Natural killer cell (primary cell): ENCODE results near the gene SH2D7. TPM values are rescaled to one million over a fixed set of nuclear protein-coding genes. Genes with fewer than 3 reads are reported as not detected.

Source experiments
- ATAC-seq, 3 donors: fragments of 150-1000 bp in 2 of 3; fragments of 200-7000 bp in 1 of 3; cut with Tn5 transposase; 1 replicate in 1 of 3; 2 replicates in 2 of 3; pipeline ENCODE4 v1.10.0; 2021; ENCODE audit warnings: mild to moderate bottlenecking in 2 of 3, moderate library complexity in 2 of 3
- DNase-seq, 2 donors: peaks; one replicate each; pipeline versions ENCODE4 v3.0.0 to v3.0.0-alpha.2; 2013 to 2021; ENCODE audit warnings: mixed read lengths in 1 of 2
- H3K27ac ChIP-seq: one replicate; pipeline ENCODE4 v1.5.1; 2013; ENCODE audit warnings: mild to moderate bottlenecking, low read length
- H3K27me3 ChIP-seq: one replicate; pipeline ENCODE4 v1.6.1; 2013; ENCODE audit warnings: low read length; ENCODE audit not compliant: control insufficient read depth, insufficient read depth
- H3K36me3 ChIP-seq: one replicate; pipeline ENCODE4 v1.6.1; 2013; ENCODE audit warnings: low read length; ENCODE audit not compliant: control insufficient read depth, insufficient read depth
- H3K4me1 ChIP-seq: one replicate; pipeline ENCODE4 v1.6.1; 2013; ENCODE audit warnings: low read length; ENCODE audit not compliant: control insufficient read depth, insufficient read depth
- H3K4me3 ChIP-seq: one replicate; pipeline ENCODE4 v1.5.1; 2013; ENCODE audit warnings: low read length
- H3K9me3 ChIP-seq: one replicate; pipeline ENCODE4 v1.6.1; 2013; ENCODE audit warnings: low read length; ENCODE audit not compliant: control insufficient read depth, insufficient read depth
- H3K27ac Mint-ChIP-seq, 2 donors: one replicate each; pipeline ENCODE4 v1.8.0; 2022; ENCODE audit warnings: mild to moderate bottlenecking in 2 of 2, mixed read lengths in 2 of 2, moderate library complexity in 1 of 2
- H3K27me3 Mint-ChIP-seq, 2 donors: one replicate each; pipeline ENCODE4 v1.8.0; 2022; ENCODE audit warnings: low read depth in 2 of 2, mixed read lengths in 2 of 2
- H3K36me3 Mint-ChIP-seq: one replicate; pipeline ENCODE4 v1.8.0; 2022; ENCODE audit warnings: mixed read lengths
- H3K4me1 Mint-ChIP-seq, 2 donors: one replicate each; pipeline ENCODE4 v1.8.0; 2022; ENCODE audit warnings: mixed read lengths in 2 of 2
- H3K4me3 Mint-ChIP-seq: one replicate; pipeline ENCODE4 v1.8.0; 2022; ENCODE audit warnings: mild to moderate bottlenecking, moderate library complexity, mixed read lengths
- H3K9me3 Mint-ChIP-seq, 2 donors: one replicate each; pipeline ENCODE4 v1.8.0; 2022; ENCODE audit warnings: mixed read lengths in 2 of 2
- WGBS: methylation state at CpG from one replicate; pipeline ENCODE4 v1.1.7; 2013; ENCODE audit warnings: missing lambda C conversion rate; ENCODE audit not compliant: insufficient coverage; 5-methylcytosine and 5-hydroxymethylcytosine counted together
- intact Hi-C: fragments of 100-400 bp; cut with micrococcal nuclease; formaldehyde crosslinking; loops from one replicate; pipeline ENCODE4 v1.14.2; 2022
- total RNA-seq, 4 donors: library from RNA; stranded (reverse); fragments of 120-200 nt in 1 of 4; gene quantifications; one replicate each; pipeline versions ENCODE4 v1.2.3 to v1.2.4, GENCODE V29; 2013 to 2022
- TF ChIP-seq, protein P1 (sequence below): fragments of 200-600 bp; IDR thresholded peaks from one replicate; pipeline ENCODE4 v1.8.0; 2022; ENCODE audit warnings: antibody characterized with exemption

SH2D7 gene
- total RNA-seq, 3 donors from 2014 or later (not counting 1 experiment from before 2014, with no cell fraction given) = not detected

DNA sequence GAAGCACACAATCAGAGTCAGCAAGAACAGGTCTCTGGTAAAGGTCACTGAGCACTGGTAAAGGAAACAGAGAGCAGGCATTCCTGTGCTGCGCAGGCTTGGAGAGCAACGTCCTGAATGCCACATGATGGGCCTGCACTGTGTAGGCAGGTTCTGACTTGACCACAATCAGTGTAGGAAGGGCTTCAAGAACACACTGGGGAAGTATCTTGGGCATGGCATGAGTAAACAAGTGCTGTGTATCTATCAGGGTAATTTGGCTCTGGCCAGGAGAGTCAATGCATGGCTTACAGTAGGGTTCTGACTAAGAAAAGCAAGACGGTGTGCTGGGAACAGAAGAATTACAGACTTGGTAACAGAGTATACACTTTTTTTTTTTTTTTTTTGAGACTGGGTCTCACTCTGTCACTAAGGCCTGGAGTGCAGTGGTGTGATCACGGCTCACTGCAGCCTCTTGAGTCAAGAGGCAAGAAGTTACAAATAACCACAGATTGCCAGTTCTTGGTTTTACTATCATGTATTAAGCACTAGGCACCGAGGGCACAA lies 45.5 kb upstream of the SH2D7 start:
- Mint-ChIP-seq H3K4me1 (peaks cover 87 to 88% of the 10 kb centered on the region in 2 donors), H3K27me3 (no peaks in the 10 kb centered on the region), H3K4me3 (peak overlapping the region; percentile 81), H3K9me3 (no peaks in the 10 kb centered on the region), H3K36me3 (no peaks in the 10 kb centered on the region), H3K27ac (peak overlapping the region; percentile 96 to 98)
- WGBS = 36% methylated on average over 5 of the region's 5 CpGs
- ATAC-seq = peak; percentile 19 to 38 (median 25)
- Histone ChIP-seq H3K27ac (peak overlapping the region; percentile 63), H3K4me3 (no peak overlapping the region), H3K4me1 (peaks cover 77% of the 10 kb centered on the region), H3K9me3 (no peaks in the 10 kb centered on the region), H3K36me3 (peaks cover 4% of the 10 kb centered on the region), H3K27me3 (no peaks in the 10 kb centered on the region)
- TF ChIP-seq, protein P1, sequence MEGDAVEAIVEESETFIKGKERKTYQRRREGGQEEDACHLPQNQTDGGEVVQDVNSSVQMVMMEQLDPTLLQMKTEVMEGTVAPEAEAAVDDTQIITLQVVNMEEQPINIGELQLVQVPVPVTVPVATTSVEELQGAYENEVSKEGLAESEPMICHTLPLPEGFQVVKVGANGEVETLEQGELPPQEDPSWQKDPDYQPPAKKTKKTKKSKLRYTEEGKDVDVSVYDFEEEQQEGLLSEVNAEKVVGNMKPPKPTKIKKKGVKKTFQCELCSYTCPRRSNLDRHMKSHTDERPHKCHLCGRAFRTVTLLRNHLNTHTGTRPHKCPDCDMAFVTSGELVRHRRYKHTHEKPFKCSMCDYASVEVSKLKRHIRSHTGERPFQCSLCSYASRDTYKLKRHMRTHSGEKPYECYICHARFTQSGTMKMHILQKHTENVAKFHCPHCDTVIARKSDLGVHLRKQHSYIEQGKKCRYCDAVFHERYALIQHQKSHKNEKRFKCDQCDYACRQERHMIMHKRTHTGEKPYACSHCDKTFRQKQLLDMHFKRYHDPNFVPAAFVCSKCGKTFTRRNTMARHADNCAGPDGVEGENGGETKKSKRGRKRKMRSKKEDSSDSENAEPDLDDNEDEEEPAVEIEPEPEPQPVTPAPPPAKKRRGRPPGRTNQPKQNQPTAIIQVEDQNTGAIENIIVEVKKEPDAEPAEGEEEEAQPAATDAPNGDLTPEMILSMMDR = no peak
- peak; percentile 35 to 65 for DNase-seq
- intact Hi-C loops = no loop called here

DNA sequence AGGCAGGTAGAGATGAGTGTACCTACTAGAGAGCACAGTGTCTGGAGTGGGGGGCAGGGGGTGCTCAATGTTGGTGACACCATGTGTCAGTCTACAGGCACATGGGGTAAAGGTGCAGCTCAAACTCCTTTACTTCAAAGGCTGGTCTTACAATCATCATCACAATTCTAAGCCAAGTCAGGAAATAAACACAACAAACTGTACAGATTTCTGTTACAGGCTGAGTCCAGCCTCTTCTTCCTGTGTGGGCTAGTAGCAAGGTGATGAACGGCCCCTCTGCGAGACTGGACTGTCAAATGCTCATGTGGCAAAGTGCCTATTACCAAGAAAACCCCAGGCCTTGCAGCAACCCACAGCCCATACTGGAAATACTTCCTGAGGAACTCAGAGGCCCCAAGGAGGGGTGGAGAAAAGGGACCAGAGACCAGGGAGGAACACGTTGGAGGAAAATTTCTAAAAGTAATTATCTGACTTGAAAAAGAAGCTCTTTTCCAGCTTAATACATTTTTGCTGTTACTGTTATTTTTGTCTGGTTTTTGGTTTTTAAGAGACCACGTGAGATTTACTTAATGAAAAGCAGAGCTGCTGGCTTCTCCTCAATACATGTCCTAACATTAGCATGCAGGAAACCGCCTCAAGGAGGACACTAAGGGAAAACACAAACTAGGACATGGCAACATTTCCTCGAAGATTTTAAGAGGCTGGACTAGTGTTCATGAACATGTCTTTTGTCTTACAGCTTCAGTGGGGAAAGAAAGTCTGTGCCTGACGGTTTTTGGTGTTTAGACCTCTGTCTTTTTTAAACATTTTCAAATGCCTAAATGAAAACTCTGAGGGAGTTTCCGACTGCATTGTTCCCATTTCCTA lies 44.4 kb upstream of the SH2D7 start:
- H3K36me3 Mint-ChIP-seq = peaks cover under 1% of the 10 kb centered on the region
- 38% methylated on average over 7 of the region's 8 CpGs for WGBS
- H3K4me3 ChIP-seq = no peak overlapping the region
- TF ChIP-seq, protein P1 = no peak
- peaks cover 90% of the 10 kb centered on the region in 2 donors for H3K4me1 Mint-ChIP-seq
- DNase-seq (peak; percentile 45 to 65), ATAC-seq (peak; percentile 11 to 33 (median 32))
- H3K9me3 ChIP-seq = no peaks in the 10 kb centered on the region
- H3K27me3 ChIP-seq = no peaks in the 10 kb centered on the region
- peaks cover 12% of the 10 kb centered on the region for H3K36me3 ChIP-seq
- H3K27me3 Mint-ChIP-seq = no peaks in the 10 kb centered on the region
- H3K4me3 Mint-ChIP-seq = peak overlapping the region; percentile 81
- no peaks in the 10 kb centered on the region for H3K9me3 Mint-ChIP-seq
- H3K27ac Mint-ChIP-seq = peak overlapping the region; percentile 96 to 98
- H3K4me1 ChIP-seq = peaks cover 84% of the 10 kb centered on the region
- intact Hi-C loops = no loop called here
- peak overlapping the region; percentile 63 for H3K27ac ChIP-seq

DNA sequence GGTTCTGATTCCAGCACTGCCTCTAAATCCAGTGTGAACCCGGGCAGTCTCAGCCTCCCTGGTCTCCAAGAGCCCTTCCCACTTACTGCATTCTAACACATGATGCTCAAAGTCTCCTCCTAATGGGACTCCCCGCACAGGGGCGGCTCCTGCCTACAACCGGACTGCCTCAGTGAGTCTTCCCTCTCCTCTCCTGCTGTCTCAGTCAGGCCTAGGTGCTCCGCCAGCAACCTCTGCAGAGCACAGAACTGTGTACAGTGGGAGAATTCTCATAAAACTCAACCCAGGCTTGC lies 43.8 kb upstream of the SH2D7 start:
- Mint-ChIP-seq H3K27ac (peak overlapping the region; percentile 96 to 98), H3K27me3 (no peaks in the 10 kb centered on the region), H3K4me3 (peak overlapping the region; percentile 28), H3K36me3 (peaks cover 6% of the 10 kb centered on the region), H3K9me3 (no peaks in the 10 kb centered on the region), H3K4me1 (peaks cover 85 to 86% of the 10 kb centered on the region in 2 donors)
- H3K27ac ChIP-seq = peak overlapping the region; percentile 63
- H3K4me3 ChIP-seq = no peak overlapping the region
- intact Hi-C loops = no loop called here
- H3K36me3 ChIP-seq = peaks cover 10% of the 10 kb centered on the region
- WGBS = 95% methylated on average over 4 of the region's 5 CpGs
- TF ChIP-seq, protein P1 = no peak
- H3K4me1 ChIP-seq = peaks cover 78% of the 10 kb centered on the region
- no peaks in the 10 kb centered on the region for H3K9me3 ChIP-seq
- no peaks in the 10 kb centered on the region for H3K27me3 ChIP-seq
- no peak for ATAC-seq
- peak in 1 of 2 donors; percentile 34 for DNase-seq
